Tibial nerve (tissue), 4 donors: ENCODE data around the gene FAM9C.

Experiments
- EP300 ChIP-seq, 2 donors: sonication (generic); formaldehyde crosslinking; IDR thresholded peaks; one replicate each; pipeline ENCODE4 v1.6.1; 2017; ENCODE audit warnings: antibody characterized with exemption in 2 of 2, mild to moderate bottlenecking in 1 of 2
- POLR2A ChIP-seq, 2 donors: fragments of 450-650 bp; IDR thresholded peaks; one replicate each; pipeline ENCODE4 v1.6.1; 2017; ENCODE audit warnings: antibody characterized with exemption in 2 of 2, mild to moderate bottlenecking in 2 of 2, moderate library complexity in 2 of 2
- TF ChIP-seq, protein P1 (sequence below), 5 experiments: fragments of 200-600 bp in 3 of 5; fragments of 450-650 bp in 2 of 5; sonication (generic) in 3 of 5; IDR thresholded peaks; one replicate each; pipeline ENCODE4 v1.5.1; 2016 to 2019; ENCODE audit warnings: antibody characterized with exemption in 5 of 5, mild to moderate bottlenecking in 3 of 5, moderate library complexity in 2 of 5

DNA sequence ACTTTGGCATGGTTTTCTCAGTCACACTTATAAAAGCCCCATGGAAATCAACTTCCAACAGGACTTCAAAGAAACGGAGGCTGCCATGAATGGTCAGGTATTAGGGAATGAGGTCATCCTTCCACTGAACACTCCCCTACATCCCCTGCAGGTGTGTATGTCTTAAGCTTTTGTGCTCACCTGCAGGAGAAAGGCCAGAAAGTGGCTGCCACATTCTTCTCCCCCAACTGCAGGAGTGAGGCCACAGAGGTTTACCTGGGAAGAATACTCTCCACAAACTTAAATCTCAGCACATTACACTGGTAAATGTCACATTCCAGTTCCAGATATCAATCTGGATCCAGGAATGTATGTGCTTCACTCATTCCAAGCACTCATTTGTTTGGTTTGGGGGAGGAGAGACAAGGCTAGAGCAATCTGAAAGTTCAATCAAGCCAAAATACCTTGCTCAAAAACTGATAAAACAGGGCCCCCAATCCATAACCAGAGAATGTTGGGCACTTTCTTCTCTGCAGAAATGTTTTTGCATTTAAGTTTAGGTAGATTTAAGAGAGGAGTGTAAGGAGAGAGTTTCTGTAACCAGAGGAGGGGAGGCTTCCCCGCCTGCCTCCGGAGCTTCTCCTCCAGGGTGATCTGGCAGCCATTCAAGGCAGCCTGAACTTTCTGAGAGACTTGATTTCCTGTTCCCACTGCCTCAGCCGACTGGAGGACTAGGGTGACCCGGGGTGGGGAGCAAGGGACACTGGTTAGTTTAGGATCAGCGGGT, 15.4 kb downstream of the FAM9C start:
- TF ChIP-seq, protein P1, sequence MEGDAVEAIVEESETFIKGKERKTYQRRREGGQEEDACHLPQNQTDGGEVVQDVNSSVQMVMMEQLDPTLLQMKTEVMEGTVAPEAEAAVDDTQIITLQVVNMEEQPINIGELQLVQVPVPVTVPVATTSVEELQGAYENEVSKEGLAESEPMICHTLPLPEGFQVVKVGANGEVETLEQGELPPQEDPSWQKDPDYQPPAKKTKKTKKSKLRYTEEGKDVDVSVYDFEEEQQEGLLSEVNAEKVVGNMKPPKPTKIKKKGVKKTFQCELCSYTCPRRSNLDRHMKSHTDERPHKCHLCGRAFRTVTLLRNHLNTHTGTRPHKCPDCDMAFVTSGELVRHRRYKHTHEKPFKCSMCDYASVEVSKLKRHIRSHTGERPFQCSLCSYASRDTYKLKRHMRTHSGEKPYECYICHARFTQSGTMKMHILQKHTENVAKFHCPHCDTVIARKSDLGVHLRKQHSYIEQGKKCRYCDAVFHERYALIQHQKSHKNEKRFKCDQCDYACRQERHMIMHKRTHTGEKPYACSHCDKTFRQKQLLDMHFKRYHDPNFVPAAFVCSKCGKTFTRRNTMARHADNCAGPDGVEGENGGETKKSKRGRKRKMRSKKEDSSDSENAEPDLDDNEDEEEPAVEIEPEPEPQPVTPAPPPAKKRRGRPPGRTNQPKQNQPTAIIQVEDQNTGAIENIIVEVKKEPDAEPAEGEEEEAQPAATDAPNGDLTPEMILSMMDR (IDR thresholded peaks at IDR 0.05) = no peak
- TF ChIP-seq POLR2A (IDR thresholded peaks at IDR 0.05) (no peak), EP300 (IDR thresholded peaks at IDR 0.05) (no peak)
